Islet precursor cell (in vitro differentiated cells): ENCODE results near the gene PPIE.
"Not testable (repeated sequence)": the region's sequence is repeated elsewhere in the genome, so short reads cannot be mapped to it uniquely, and the experiment has no call there.

Experiments
- DNase-seq: peaks from one replicate; pipeline ENCODE4 v3.0.0-alpha.2; 2018

Gene PPIE

GRCh38 chr1:39777896-39778295 is 39.2 kb downstream of the PPIE start:
- not testable (repeated sequence) for DNase-seq

GRCh38 chr1:39778463-39779099 is 39.9 kb downstream of the PPIE start:
- not testable (repeated sequence) for DNase-seq

- DNase-seq = no peak
These were observed 40.5 kb downstream of the PPIE start for GRCh38 chr1:39779137-39779536.

GRCh38 chr1:39779821-39780220 is 41.1 kb downstream of the PPIE start:
- no peak for DNase-seq

GRCh38 chr1:39781349-39781715 is 42.6 kb downstream of the PPIE start:
- no peak for DNase-seq

- no peak for DNase-seq
These were observed 43.4 kb downstream of the PPIE start for GRCh38 chr1:39782103-39782502.

- DNase-seq = not testable (repeated sequence)
These were observed 44.0 kb downstream of the PPIE start for GRCh38 chr1:39782685-39783084.

GRCh38 chr1:39786303-39787107 is 47.8 kb downstream of the PPIE start:
- DNase-seq = peak; percentile 43

GRCh38 chr1:39787108-39787375 is 48.4 kb downstream of the PPIE start:
- DNase-seq = peak; percentile 39

- peak; percentile 34 for DNase-seq
These were observed 48.8 kb downstream of the PPIE start for GRCh38 chr1:39787468-39787867.

- not testable (repeated sequence) for DNase-seq
These were observed 49.3 kb downstream of the PPIE start for GRCh38 chr1:39787964-39788363.

- no peak for DNase-seq
These were observed 49.7 kb downstream of the PPIE start for GRCh38 chr1:39788426-39788757.

- peak; percentile 79 for DNase-seq
These were observed 50.3 kb downstream of the PPIE start, which contains the start of gene BMP8B for GRCh38 chr1:39788758-39789570. TSS of gene BMP8B (minus strand) at chr1:39788865. CDS start at chr1:39788485, 380 bp downstream.

GRCh38 chr1:39789571-39790110 is 51.0 kb downstream of the PPIE start:
- DNase-seq = no peak

- no peak for DNase-seq
These were observed 53.2 kb downstream of the PPIE start for GRCh38 chr1:39791838-39792237.

GRCh38 chr1:39795651-39796050 is 57.0 kb downstream of the PPIE start:
- no peak for DNase-seq

- peak; percentile 74 for DNase-seq
These were observed 60.4 kb downstream of the PPIE start for GRCh38 chr1:39798859-39799769.

- DNase-seq = peak; percentile 80
These were observed 61.2 kb downstream of the PPIE start for GRCh38 chr1:39799770-39800470.

GRCh38 chr1:39800471-39800835 is 61.8 kb downstream of the PPIE start:
- DNase-seq = no peak

GRCh38 chr1:39802496-39803260 is 64.0 kb downstream of the PPIE start:
- DNase-seq = no peak

GRCh38 chr1:39805385-39805784 is 66.7 kb downstream of the PPIE start:
- DNase-seq = no peak
